A549 (cell line): ENCODE measurements around the gene CCSER1.

Source experiments
- CBX8 ChIP-seq: fragments of 200-600 bp; sonication (generic); IDR thresholded peaks from 2 replicates; pipeline ENCODE4 v1.6.1; 2016
- GATA3 ChIP-seq: IDR thresholded peaks from 2 replicates; pipeline ENCODE4 v1.6.1; 2012; ENCODE audit warnings: borderline replicate concordance
- JUNB ChIP-seq: fragments of >200 bp; sonication (Bioruptor Twin); formaldehyde crosslinking; IDR thresholded peaks from 2 replicates; pipeline ENCODE4 v1.6.1; 2016
- KDM1A ChIP-seq: fragments of 200-600 bp; sonication (generic); IDR thresholded peaks from 2 replicates; pipeline ENCODE4 v1.6.1; 2016; ENCODE audit warnings: low read depth, mild to moderate bottlenecking
- NR3C1 ChIP-seq: fragments of >200 bp; sonication (Bioruptor Twin); formaldehyde crosslinking; IDR thresholded peaks from 3 replicates; pipeline ENCODE4 v1.6.1; 2017
- POLR2A ChIP-seq: IDR thresholded peaks from 2 replicates; pipeline ENCODE4 v1.6.1; 2012; ENCODE audit warnings: mild to moderate bottlenecking, low read length
- POLR2AphosphoS2 ChIP-seq: conservative IDR thresholded peaks from 2 replicates; pipeline ENCODE4 v1.6.1; 2012; ENCODE audit warnings: low read length, improper control_type of control experiment, inconsistent platforms
- RCOR1 ChIP-seq: fragments of 150-350 bp; IDR thresholded peaks from 2 replicates; pipeline ENCODE4 v1.6.1; 2014; ENCODE audit warnings: antibody characterized with exemption, low read length, low read depth
- RNF2 ChIP-seq: fragments of 200-600 bp; sonication (generic); IDR thresholded peaks from 2 replicates; pipeline ENCODE4 v1.6.1; 2016; ENCODE audit warnings: low read depth, mild to moderate bottlenecking, antibody characterized with exemption, moderate library complexity, borderline replicate concordance
- ZFP36 ChIP-seq: fragments of 450-650 bp; IDR thresholded peaks from 2 replicates; pipeline ENCODE4 v1.6.1; 2014; ENCODE audit warnings: borderline replicate concordance; ENCODE audit not compliant: partially characterized antibody
- TF ChIP-seq, protein P1 (sequence below): fragments of >200 bp; sonication (Bioruptor Twin); formaldehyde crosslinking; IDR thresholded peaks from 3 replicates; pipeline ENCODE4 v1.5.1; 2016
- TF ChIP-seq, protein P2 (sequence below): IDR thresholded peaks from 2 replicates; pipeline ENCODE4 v1.6.1; 2012
- TF ChIP-seq, protein P3 (sequence below): fragments of >200 bp; sonication (Bioruptor Twin); formaldehyde crosslinking; IDR thresholded peaks from 3 replicates; pipeline ENCODE4 v1.6.1; 2016
- TF ChIP-seq, protein P4 (sequence below): fragments of 250-450 bp; sonication (Bioruptor Pico); IDR thresholded peaks from 2 replicates; pipeline ENCODE4 v1.5.0; 2021; ENCODE audit warnings: mild to moderate bottlenecking, moderate library complexity, borderline replicate concordance

DNA sequence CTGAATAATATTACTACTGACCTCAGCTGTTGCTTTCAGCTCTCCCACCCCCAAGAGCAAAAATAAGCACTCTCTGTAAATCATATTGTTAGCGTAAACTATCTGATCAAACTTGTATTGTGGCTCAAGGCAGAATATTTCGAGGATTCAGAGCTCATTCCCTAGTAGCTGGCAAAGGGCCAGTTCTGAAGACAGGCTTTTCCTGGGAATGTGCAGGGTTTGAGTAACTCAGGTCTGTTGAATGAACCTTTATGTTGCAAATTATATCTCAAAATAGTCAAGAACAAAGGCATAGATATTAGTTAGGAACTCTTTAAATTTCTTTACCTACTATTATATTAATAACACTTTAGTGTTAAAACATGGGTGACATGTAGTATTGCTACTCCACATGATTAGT, 454.9 kb downstream of the CCSER1 start:
- TF ChIP-seq, protein P1, sequence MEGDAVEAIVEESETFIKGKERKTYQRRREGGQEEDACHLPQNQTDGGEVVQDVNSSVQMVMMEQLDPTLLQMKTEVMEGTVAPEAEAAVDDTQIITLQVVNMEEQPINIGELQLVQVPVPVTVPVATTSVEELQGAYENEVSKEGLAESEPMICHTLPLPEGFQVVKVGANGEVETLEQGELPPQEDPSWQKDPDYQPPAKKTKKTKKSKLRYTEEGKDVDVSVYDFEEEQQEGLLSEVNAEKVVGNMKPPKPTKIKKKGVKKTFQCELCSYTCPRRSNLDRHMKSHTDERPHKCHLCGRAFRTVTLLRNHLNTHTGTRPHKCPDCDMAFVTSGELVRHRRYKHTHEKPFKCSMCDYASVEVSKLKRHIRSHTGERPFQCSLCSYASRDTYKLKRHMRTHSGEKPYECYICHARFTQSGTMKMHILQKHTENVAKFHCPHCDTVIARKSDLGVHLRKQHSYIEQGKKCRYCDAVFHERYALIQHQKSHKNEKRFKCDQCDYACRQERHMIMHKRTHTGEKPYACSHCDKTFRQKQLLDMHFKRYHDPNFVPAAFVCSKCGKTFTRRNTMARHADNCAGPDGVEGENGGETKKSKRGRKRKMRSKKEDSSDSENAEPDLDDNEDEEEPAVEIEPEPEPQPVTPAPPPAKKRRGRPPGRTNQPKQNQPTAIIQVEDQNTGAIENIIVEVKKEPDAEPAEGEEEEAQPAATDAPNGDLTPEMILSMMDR, result no peak
- no peak for TF ChIP-seq JUNB
- no peak for TF ChIP-seq RNF2
- no peak for TF ChIP-seq POLR2A
- TF ChIP-seq NR3C1, result no peak
- TF ChIP-seq, protein P2, sequence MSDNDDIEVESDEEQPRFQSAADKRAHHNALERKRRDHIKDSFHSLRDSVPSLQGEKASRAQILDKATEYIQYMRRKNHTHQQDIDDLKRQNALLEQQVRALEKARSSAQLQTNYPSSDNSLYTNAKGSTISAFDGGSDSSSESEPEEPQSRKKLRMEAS, result no peak
- no peak for TF ChIP-seq KDM1A
- TF ChIP-seq, protein P3, sequence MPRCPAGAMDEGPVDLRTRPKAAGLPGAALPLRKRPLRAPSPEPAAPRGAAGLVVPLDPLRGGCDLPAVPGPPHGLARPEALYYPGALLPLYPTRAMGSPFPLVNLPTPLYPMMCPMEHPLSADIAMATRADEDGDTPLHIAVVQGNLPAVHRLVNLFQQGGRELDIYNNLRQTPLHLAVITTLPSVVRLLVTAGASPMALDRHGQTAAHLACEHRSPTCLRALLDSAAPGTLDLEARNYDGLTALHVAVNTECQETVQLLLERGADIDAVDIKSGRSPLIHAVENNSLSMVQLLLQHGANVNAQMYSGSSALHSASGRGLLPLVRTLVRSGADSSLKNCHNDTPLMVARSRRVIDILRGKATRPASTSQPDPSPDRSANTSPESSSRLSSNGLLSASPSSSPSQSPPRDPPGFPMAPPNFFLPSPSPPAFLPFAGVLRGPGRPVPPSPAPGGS, result no peak
- TF ChIP-seq ZFP36, result no peak
- TF ChIP-seq RCOR1, result no peak
- TF ChIP-seq GATA3, result no peak
- no peak for TF ChIP-seq CBX8
- TF ChIP-seq, protein P4, sequence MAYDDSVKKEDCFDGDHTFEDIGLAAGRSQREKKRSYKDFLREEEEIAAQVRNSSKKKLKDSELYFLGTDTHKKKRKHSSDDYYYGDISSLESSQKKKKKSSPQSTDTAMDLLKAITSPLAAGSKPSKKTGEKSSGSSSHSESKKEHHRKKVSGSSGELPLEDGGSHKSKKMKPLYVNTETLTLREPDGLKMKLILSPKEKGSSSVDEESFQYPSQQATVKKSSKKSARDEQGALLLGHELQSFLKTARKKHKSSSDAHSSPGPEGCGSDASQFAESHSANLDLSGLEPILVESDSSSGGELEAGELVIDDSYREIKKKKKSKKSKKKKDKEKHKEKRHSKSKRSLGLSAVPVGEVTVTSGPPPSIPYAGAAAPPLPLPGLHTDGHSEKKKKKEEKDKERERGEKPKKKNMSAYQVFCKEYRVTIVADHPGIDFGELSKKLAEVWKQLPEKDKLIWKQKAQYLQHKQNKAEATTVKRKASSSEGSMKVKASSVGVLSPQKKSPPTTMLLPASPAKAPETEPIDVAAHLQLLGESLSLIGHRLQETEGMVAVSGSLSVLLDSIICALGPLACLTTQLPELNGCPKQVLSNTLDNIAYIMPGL (CRISPR knock-in tag), result no peak
- no peak for TF ChIP-seq POLR2AphosphoS2
